T-helper 2 cell treated with Interferon-gamma antibody and Interleukin-4, amounts not matched to agents 100 ng/mL and 5 ng/mL, for 36 hours (primary cell): ENCODE results near the gene MTNR1A. TPM values are rescaled to one million over a fixed set of nuclear protein-coding genes. Genes with fewer than 3 reads are reported as not detected.
"Not testable (repeated sequence)": the region's sequence is repeated elsewhere in the genome, so short reads cannot be mapped to it uniquely, and the experiment has no call there.

ENCODE experiments used
- intact Hi-C: fragments of 100-400 bp; cut with micrococcal nuclease; formaldehyde crosslinking; loops from one replicate; pipeline ENCODE4 v1.15.1; 2023
- total RNA-seq: library from RNA; stranded (reverse); gene quantifications from 2 replicates; pipeline ENCODE4 v1.2.3, GENCODE V29; 2022

The MTNR1A gene
- total RNA-seq, 1 donor from 2014 or later: not detected

DNA sequence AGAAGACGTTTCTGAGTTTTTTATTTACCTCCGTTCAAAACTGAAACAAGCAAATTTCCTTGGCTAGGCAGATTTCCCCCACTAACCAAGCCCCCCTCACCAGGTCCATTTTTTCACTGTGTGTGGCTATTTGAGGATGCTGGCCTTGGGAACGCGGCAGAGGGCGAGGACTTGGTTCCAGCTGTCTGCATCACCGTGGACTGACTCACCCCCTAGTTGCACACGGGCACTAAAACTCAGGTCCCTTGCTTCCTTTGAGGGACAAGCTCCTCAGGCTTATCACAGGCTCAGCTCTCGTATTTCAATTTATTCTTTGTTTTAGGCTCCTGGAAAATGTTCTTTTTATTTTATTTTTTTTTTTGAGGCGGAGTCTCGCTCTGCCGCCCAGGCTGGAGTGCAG lies 8.4 kb upstream of the MTNR1A start:
- intact Hi-C loops: no loop called here

- intact Hi-C loops: no loop called here
Measured at GRCh38 chr4:186561748-186562147, 6.4 kb upstream of the MTNR1A start.

DNA sequence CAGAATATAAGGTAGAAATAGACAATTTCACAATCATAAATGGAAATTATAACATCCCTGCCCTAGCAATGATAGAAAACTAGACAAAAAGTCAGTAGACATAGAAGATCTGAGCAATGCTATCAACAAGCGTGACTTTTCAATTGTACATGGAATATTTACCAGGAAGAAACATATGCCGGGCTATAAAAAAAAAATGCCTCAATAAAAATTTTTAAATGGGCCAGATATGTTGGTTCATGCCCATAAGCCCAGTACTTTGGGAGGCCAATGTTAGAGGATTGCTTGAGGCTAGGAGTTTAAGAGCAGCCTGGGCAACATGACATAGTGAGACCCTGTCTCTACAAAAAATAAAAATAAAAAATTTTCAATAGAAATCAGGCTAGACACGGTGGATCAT lies 5.3 kb upstream of the MTNR1A start:
- intact Hi-C loops: no loop called here

- intact Hi-C loops: no loop called here
Measured at GRCh38 chr4:186557486-186557885, 2.1 kb upstream of the MTNR1A start.

GRCh38 chr4:186557061-186557460 lies 1.7 kb upstream of the MTNR1A start:
- intact Hi-C loops: no loop called here

- intact Hi-C loops: no loop called here
Measured at GRCh38 chr4:186554539-186554913, 841 bp downstream of the MTNR1A start.

- intact Hi-C loops: no loop called here
Measured at GRCh38 chr4:186553717-186554116, 1.6 kb downstream of the MTNR1A start.

- intact Hi-C loops: no loop called here
Measured at GRCh38 chr4:186551849-186552248, 3.5 kb downstream of the MTNR1A start.

DNA sequence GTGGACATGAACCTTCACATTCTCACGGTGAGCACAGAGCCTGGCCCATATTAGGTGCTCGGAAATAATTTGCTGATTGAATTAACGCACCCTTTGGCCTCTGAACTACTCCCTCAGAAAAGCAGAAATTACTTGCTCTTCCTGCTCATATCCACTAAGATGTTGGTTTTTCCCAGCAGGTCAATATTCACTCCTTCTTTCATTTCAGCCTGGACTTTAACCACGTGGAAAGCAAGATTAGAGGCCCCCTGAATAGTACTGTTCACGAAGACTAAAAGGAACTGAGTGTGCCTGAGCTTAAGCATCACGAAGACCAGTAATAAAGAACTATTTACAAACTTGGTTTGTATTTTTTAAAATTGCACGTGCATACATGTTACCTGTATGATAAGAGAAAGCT lies 9.9 kb downstream of the MTNR1A start:
- intact Hi-C loops: no loop called here

- intact Hi-C loops: no loop called here
Measured at GRCh38 chr4:186543206-186543605, 12.2 kb downstream of the MTNR1A start.

DNA sequence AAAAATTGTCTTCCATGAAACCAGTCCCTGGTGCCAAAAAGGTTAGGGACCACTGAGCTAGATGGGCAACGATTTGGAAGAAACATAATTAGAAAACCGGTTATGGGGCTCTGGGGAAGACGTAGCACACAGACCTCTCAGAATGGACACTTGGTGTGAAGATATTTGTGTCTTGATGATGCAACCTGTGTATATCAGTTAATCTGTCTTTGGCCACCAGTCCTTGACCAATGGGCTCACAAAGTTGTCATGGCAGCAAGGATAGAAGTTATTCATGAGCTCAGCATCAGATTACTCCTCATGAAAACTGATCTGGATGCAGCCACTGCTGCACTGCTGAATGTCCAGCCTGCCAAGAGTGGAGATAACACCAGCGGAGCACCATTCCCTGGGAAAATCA lies 13.6 kb downstream of the MTNR1A start:
- intact Hi-C loops: no loop called here

DNA sequence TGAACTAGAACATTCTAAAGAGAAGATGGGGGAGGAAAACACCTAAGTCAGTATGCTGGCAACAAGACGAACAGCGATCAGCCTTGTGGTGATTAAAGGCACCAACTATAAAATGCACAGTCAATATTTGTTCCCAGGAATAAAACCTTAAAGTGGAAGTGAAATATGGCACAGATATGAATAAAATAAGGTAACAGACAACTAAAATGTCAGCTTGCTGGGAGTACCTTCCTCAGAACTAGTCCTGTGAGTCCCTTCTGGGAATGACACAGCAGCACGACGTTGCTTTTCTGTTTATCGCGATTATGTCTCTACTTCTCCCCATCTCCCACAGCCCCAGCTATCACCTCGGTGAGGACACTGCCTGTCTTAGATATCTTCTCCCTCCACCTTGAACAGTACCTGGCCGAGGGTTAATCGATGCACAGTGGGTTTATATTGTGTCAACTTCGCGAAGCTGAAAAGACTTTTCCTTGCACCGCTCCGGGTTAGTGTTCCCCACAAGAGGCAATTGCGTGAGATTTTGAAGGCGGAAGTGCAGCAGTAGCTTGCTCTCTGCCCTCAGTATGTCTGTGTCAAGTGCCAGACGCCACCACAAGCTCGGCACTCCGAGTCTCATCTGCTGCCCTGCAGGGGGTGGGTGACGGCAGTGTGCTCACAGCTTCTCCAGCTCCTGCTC lies 17.4 kb downstream of the MTNR1A start:
- intact Hi-C loops: no loop called here

- intact Hi-C loops: no loop called here
Measured at GRCh38 chr4:186536285-186536684, 19.1 kb downstream of the MTNR1A start.

GRCh38 chr4:186534056-186534455 lies 21.3 kb downstream of the MTNR1A start:
- intact Hi-C loops: no loop called here

DNA sequence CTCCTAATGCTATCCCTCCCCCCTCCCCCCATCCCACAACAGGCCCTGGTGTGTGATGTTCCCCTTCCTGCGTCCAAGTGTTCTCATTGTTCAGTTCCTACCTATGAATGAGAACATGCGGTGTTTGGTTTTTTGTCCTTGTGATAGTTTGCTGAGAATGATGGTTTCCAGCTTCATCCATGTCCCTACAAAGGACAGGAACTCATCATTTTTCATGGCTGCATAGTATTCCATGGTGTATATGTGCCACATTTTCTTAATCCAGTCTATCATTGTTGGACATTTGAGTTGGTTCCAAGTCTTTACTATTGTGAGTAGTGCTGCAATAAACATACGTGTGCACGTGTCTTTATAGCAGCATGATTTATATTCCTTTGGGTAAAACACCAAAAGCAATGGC lies 31.4 kb downstream of the MTNR1A start:
- intact Hi-C loops: not testable (repeated sequence)

DNA sequence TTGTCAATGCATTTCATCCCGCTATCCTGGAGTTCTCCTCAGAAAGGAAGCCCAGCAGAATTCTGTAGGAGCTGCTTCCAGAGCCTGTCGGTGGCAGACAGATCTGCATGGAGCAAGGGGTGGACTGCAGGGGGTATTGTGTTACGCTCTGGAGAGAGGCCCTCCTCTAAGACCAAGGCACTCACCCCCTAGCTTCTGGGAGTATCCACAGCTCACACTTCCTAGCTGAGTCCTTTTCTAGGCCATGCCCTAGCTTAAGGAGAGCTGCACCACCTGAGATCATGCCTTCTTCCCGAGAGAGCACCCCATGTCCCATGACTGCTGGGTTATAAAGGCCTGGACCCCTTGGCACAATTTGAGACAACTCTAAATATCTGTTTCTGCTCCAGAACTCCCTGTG lies 39.1 kb downstream of the MTNR1A start:
- intact Hi-C loops: no loop called here

DNA sequence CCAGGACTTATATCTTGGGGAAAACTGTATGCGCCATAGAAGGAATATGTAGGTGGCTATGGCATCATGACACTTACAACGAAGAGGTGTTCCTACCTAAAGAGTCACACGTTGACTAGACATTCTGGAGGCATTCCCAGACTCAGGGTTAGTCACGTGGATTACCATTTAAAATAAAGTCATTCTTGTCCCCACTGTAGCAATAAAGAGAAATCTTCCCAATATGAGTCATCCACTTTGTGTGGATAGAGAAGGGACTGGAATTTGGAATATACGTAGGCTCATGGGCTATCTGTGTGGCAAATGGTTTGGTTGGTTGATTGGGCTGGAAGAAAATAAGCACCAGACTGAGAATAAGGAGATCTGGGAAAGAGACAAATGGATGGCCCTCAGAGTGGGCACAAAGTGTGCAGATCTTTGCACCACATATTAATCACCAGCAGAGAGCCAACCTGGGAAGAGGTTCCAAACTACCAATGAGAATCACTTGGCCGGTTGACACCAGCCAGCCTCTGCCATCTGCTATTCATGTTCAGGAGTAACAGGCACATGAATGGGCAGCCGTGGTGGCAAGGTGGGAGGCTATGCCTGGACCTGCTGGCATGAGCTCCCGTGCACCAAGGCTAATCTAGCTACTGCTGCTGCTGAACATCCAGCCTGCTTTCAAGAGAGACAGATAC lies 41.0 kb downstream of the MTNR1A start:
- intact Hi-C loops: no loop called here

GRCh38 chr4:186504771-186505170 lies 50.6 kb downstream of the MTNR1A start:
- intact Hi-C loops: not testable (repeated sequence)

GRCh38 chr4:186502231-186502630 lies 53.1 kb downstream of the MTNR1A start:
- intact Hi-C loops: no loop called here

GRCh38 chr4:186501554-186501953 lies 53.8 kb downstream of the MTNR1A start:
- intact Hi-C loops: no loop called here

- intact Hi-C loops: no loop called here
Measured at GRCh38 chr4:186500721-186501304, 54.6 kb downstream of the MTNR1A start.

DNA sequence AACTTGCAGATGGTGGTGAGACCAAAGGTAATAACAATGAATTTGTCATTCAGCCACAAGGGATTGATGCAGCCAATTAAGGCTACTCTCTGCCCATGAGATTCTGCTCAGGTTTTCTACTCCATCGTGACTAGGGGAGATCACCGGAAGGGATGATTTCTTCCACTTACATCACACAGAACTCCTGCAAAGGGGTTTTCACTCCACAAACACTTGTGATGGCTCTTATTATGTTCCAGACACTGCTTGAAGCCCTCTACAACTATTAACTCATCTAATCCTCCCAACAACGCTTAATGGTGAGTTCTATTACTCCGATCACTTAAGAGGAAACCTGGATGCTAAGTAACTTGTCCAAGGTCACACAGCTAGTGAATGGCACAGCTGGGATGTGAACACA lies 55.9 kb downstream of the MTNR1A start:
- intact Hi-C loops: no loop called here

- intact Hi-C loops: no loop called here
Measured at GRCh38 chr4:186497043-186497442, 58.3 kb downstream of the MTNR1A start.
